Non-pigmented ciliary epithelial cell (primary cell): Measurements from ENCODE around the gene ENTPD8.

Source experiments
- DNase-seq: peaks from one replicate; pipeline ENCODE4 v3.0.0-alpha.2; 2010; ENCODE audit warnings: low read depth

ENTPD8 gene

DNA sequence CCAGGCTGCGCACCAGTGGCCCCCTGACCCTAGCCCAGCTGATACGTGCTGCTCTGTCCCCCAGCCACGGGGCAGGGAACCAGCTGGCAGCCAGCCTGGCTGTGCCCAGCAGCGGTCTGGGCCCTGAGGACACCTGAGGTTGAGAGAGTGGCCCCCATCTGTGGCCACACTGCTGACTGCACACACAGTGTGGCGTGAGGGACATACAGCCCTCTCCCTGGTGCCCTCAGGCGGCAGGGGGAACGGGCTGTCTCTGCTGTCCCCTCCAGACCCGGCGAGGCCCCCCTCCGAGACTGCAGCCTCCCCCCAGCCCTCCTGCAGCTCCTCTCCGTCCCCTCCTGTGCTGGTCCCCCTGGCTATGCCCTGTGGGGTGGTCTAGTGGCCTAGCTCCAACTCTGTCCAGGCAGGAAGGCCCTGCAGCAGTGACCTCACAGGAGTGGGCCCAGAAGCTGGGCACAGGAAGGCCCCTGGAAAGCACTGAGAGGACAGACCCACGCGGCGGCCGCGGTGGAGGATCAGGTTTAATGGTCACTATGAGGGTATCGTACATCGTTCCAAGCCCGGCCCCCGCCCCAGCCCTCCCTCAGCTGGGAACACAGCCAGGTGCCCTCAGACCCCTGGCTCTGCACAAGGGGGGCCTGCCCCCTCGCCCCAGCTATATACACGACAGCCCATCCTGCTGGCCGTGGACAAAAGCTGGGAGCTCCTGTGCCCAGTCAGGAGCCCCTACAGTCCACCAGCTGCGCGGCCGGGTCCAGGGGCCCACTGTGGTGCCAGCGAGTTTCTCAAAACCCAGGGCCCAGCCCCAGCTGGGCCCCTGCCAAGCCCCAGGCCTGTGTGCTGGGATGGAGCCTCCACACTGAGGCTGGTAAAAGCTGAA is 6.8 kb upstream of the ENTPD8 start:
- no peak for DNase-seq

DNA sequence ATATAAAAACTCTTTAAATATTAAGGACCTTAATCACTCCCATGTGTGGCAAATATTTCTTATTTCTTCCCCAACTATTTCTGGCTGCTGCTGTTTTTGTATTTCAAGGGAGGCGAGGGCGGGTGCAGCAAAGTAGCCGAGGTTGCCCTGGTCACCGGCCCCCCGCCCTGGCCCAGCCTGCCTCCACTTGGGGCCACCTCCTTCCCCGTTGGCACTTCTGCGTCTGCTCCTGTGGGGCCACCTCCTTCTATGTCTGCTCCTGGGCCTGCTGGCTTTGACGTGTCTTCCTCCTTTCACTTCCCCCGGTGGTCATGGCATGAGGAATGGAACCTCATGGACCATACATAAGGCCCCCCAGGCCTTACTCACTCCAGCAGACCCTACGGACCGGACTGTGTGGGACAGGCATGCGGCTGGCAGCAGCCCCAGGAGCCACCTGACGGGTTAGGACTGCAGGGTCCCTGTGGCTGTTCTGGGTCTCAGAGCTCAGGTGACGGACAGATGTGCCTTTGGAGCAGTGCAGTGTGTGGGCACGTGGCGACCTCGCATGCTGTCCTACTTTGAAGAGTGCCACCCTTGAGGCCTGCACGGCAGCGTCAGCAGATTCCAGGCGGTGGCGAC is 5.8 kb upstream of the ENTPD8 start:
- no peak for DNase-seq

DNA sequence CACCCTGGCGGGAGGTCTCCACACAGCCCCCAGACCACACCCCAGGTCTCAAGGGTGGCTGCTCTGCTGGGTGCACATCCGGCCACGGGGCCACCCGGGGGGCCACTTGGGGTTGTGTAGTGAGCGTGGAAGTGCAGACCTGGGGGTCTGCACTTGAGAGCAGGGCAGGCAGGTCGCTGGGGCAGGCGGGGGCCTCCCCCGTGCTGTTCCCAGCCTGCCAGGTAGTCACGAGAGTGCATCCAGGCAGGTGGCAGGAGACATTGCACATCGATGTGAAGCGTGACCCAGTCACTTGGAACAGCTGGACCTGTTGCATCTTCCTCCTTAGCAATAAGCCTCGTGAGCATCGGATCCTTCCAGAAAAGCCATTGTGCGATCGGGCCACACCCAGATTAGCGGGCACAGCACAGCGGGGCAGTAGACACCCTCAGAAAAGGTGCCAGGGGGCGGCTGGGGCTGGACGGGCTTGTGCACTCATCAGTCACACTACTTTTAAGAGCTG is 4.8 kb upstream of the ENTPD8 start:
- no peak for DNase-seq

DNA sequence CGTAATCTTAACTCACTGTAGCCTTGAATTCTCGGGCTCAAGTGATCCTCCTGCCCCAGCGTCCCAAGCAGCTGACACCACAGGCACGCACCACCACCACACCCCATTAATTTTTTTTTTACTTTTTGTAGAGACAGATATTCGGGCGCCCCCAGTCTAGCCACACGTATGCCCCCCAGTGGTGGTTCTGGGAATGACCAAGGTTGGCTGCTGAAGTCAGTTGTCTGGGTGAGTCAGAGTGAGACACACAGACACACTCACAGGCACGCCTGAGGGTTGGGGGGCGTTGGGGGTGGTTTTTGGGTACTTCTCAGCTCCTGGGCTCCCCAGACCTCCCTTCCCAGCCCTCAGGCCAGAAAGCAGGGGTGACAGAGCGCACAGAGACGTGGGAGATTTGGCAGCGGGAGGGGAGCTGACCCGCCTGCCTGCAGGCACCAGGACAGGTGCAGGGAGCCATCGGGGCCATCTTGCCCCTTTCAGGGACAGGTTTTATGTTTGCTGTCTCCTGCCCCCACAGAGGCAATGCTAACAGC is 4.2 kb upstream of the ENTPD8 start:
- no peak for DNase-seq

DNA sequence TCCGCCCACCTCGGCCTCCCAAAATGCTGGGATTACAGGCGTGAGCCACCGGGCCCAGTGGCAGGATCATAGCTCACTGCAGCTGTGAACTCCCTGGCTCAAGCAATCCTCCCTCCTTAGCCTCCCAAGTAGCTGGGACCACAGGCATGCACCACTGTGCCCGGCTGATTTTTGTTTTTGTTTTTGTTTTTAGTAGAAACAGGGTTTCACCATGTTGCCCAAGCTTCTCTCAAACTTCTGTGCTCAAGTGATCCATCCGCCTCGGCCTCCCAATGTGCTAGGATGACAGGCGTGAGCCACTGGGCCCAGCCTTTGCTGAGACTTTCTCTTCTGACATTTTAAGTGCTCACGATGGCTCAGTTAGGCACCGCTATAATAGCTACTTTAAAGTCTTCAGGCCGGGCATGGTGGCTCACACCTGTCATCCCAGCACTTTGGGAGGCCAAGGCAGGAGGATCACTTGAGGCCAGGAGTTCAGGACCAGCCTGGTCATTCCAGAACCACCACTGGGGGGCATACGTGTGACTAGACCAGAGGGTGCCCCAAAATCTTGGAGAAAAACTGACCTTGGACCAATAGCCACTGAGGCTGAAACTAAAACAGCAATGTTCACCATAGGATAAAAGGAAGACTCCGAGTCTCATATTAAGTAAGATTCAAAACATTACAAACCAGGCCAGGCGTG is 3.1 kb upstream of the ENTPD8 start:
- no peak for DNase-seq

DNA sequence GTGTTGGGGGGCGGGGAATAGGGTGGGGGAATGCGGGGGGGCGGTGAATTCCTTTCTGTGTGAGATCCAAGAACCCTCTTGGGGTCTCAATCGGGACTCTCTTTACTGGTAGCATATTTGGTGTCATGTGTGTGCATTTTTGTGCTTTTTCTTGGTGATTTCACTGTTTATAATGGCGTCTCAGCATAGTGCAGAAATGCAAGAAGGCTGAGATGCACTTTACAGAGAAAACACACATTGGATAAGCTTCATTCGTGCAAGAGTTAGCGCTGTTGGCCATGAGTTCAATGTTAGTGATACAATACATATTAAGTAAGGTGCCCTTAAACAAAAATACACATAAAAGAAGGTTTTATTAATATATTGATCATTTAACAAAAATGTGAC is 771 bp upstream of the ENTPD8 start:
- no peak for DNase-seq

DNA sequence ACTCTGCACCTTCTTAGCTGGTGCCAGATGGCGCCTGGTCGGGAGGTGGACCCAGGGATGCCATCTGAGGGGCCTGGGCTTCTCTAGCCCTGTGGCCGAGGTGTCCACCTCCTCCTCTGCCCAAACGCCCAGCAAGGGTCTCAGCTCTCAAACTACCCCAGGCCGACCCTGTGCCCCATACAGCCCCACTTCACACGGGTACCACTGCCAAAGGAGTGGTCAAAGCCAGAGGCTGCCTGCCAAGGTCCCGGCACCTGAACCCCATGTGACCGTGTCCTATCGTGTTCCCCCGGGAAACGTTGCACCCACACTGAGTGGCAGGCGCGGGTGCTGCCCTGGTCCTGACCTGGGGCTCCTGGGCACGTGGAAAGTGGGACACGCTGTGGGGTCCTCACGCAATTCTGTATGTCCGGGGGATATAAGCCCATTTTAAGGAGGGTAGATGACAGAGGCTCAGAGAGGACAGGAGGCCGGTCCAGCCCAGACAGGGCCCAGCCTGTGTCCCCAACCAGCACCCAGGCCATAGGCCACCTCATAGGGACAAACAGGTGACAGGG is 1.9 kb downstream of the ENTPD8 start:
- DNase-seq = no peak

DNA sequence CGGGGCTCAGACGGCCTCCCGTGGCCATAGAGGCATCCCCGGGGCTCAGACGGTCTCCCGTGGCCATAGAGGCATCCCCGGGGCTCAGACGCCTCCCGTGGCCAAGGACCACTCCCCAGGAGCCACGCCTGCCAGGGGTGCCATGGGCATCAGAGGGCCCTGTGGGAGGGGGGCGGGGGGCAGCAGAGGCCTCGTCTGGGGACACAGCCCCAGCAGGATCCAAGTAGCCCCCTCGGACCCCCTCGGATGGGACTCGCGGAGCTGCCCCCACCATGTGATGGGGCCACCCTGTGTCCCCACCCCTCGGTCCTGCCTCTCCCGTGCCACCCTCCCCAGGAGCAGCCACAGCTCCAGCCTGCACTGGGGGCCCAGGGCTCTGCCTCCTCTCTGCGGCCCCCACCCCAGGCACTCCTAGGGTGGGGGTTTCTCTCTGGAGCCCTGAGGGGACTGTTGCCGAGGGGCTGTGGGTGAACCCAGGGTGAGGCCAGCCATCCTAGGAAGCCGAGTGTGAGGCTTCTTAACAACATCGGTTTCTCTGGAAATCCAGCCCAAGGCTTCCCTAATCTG is 2.5 kb downstream of the ENTPD8 start:
- DNase-seq = no peak

DNA sequence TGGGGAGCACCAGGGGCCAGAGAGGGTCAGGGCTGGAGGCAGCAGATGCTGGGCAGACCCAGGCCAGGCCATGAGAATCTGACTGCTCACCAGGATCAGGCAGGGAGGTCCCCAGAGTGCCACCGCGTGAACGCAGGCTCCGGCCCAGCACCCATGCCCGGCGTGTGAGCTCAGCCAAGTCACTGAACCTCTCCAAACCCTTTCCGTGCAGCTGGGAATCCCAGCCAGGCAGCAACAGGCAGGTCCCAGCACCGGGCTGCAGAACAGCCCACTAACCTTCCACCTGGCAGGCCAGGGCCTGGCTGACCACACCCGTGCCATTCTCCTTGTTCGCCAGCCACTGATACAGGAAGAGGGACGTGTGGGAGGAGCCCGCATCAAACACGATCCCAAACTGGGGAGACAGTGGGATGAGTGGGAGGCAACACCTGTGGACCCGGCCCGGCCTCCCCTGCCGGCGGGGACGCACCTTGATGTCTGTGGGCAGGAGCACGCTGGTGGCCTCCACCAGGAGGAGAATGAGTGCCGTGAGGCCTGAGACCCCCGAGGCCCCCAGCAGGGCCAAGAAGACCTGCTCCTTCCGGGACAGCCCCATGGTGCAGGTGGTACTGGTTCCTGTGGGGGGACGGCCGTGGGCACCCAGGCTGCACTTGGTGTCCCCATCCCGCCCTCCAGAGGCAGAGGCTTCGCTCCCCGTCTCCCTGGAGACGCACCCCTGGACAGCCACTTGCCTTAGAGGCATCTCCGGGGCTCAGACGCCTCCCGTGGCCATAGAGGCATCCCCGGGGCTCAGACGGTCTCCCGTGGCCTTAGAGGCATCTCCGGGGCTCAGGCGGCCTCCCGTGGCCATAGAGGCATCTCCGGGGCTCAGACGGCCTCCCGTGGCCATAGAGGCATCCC is 3.2 kb downstream of the ENTPD8 start:
- no peak for DNase-seq

DNA sequence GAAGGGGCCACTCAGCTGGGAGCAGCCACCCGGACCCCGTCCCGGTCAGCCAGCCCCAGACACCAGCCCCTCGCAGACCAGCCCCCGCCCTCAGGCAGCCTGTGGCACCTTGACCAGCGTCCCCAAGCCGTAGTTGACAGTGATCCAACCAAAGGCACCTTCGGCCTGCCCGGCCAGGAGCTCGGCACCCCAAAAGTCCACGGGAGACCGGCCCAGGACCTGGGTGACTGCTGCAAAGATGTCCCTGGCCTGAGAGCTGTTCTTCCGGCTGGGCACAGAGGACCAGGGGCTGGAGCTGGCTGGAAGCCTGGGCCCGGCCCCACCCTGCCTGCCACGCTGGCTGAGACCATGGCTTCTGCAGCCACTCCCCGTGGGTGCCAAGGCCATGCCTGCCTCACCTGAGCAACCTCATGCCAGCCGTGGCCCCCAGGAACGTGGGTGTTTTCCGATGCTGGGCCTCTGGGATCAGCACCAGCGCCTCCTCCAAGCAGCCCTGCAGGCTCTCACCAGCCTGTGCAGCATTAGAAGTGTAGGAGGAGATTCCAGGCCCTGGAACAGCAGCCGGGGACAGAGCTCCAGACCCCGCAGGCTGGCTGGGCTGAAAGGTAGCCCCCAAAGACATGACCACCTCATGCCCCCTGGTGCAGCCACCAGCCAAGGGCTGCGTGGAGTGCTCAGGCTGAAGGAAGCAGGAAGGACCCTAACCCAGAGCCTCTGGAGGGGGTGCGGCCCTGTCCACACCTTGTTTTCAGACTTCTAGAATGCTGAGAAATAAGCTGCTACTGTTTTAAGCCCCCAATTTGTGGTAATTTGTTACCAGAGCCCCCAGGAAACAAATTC is 4.2 kb downstream of the ENTPD8 start:
- DNase-seq = no peak

DNA sequence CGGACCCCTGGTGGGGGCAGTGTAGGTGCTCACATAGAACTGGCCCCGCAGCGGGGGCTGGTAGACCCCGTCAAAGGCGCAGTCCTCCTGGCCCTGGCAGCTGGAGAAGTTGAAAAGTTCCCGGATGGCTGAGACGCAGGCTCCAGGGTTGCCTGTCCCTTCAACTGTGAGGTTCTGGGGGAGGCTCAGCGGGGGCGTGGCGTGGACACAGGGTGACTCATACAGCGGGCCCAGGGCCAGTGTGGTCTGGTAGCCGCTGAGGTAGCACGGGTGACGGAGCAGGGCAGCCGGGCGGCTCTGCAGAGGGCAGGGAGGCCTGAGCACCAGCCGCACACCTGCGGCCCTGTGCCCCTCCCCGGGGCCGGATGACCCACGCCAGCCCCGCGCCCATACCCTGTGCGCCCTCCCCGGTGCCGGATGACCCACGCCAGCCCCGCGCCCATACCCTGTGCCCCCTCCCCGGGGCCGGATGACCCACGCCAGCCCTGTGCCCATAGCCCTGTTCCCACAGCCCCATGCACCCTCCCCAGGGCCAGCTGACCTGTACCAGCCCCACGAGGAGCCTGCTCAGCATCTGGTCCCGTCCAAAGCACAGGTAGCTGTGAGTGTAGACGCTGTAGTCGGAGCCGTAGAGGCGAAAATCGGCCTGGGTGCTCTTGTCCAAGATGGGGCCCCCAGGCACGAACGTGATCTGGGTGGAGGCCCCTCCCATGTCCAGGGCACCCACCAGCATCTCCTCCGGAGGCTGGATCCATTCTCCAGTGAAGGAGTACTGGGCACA is 5.0 kb downstream of the ENTPD8 start:
- peak; percentile 43 for DNase-seq

DNA sequence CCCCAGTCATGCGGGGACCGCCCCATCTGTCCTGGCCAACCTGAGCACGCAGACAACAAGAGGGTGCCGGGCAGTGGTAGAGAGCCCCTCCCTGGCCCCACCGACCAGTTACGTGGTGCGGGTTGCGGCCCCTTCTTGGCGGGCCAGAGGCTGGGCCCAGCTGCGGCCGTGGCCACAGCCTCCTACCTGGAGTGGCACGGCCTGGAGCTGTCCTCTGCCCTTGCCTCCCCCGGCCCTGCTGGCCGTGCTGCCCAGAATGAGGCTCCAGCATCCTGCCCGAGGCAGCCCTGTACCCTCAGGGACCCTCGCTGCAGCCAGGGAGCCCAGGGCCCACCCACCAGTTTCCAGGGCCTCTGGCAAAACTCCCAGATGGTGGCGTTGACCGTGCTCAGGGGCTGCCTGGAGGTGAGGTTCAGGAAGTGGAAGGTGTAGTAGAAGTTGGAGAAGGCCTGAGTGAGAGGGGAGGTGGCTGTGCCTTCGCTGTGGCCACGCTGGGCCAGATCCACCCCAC is 5.7 kb downstream of the ENTPD8 start:
- no peak for DNase-seq

DNA sequence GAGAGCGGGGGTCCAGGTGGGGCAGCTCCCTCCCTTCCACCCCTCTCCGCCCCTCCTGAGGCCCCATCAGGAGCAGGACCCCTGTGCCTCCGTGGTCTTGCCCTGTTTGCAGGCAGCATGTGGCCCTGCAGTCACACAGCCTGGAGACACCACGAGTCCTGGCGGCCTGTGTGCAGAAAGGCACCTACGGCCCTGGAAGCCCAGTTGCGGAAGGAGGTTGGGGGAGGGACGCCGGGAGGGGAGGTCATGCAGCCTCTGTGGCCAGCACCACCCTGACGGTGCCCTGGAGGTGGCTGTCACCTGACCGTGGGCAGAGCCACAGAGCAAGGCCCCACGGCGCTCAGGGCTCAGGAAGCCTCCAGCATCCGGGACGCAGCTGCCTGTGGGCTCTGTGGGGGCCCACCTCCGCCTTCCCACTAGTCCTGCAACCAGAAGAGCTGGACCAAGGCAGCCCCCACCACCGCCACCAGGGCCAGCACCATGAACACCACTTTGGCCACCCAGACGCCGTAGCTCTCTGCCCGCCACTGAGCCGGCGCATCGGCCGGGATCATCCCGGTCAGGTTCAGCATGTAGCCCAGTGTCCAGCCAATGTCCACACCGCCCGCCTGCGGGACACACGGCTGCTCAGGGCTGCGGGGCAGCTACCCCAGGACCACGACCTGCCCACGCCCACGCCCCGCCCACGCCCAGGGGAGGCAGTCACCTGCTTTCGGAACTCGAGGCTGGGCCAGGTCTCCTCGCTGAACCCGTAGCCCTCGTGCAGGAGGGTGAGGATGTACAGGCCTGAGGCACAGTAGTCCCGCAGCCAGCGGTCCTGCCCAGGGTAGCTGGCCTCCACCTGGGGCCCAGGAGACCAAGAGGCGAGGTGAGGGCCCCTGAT is 6.4 kb downstream of the ENTPD8 start:
- no peak for DNase-seq

DNA sequence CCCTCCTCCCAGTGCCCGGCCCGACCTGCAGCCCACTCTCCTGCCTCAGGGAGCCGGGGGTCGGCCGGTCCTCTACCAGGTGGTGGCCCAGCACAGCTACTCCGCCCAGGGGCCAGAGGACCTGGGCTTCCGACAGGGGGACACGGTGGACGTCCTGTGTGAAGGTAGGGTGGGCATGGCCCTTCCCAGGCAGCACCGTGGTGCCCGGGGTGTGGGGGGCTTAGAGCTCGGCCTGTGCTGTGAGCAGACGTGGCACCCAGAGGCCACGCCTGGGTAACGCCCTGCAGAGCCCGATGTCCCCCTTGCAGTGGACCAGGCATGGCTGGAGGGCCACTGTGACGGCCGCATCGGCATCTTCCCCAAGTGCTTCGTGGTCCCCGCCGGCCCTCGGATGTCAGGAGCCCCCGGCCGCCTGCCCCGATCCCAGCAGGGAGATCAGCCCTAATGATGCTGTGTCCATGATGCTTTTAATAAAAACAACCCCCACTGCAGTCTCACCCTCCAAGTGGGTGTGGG is 7.2 kb downstream of the ENTPD8 start:
- no peak for DNase-seq

DNA sequence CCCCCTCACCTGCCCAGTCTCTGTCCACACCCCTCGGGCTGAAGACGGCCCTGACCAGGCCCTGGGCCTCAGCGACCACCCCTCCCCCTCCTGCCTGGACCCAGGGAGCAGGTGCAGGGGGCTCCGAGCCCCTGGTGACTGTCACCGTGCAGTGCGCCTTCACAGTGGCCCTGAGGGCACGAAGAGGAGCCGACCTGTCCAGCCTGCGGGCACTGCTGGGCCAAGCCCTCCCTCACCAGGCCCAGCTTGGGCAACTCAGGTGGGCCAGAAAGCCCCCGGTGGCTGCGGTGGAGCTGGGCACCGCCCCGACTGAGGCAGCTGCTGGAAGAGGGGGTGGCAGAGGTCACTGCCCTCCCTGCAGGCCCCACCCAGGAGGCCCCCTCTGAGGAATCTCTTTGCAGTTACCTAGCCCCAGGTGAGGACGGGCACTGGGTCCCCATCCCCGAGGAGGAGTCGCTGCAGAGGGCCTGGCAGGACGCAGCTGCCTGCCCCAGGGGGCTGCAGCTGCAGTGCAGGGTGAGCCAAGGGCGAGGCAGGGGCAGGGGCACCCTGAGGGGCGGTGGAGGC is 7.7 kb downstream of the ENTPD8 start:
- no peak for DNase-seq

DNA sequence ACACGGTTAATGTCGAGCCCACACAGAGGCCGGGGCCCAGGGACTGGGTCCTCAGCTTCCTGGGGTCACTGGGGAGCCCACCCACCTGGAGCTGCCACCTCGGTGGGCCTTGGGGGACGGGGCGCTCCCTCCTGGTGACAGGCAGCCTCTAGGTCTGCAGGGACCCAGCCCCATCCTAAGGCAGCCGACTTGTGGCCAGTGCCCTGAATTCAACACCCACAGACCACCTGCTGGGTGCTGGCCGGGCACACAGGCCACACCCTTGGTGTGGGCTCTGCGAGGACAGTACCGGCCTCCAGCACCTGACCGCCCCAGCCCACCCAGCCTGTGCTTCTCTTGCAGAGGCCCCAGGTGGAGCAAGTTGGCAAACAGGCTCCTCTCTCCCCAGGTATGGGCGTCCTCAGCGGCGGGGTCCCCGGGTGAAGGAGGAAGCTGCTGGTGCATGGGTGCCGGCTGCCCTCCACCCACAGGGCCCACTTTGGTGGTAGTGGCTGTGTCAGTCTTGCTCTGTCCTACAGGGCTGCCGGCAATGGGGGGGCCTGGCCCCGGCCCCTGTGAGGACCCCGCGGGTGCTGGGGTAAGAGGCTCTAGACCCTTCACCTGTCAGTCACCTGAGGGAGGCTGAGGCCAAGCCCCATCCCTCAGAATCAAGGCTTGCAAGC is 8.3 kb downstream of the ENTPD8 start:
- DNase-seq = no peak

DNA sequence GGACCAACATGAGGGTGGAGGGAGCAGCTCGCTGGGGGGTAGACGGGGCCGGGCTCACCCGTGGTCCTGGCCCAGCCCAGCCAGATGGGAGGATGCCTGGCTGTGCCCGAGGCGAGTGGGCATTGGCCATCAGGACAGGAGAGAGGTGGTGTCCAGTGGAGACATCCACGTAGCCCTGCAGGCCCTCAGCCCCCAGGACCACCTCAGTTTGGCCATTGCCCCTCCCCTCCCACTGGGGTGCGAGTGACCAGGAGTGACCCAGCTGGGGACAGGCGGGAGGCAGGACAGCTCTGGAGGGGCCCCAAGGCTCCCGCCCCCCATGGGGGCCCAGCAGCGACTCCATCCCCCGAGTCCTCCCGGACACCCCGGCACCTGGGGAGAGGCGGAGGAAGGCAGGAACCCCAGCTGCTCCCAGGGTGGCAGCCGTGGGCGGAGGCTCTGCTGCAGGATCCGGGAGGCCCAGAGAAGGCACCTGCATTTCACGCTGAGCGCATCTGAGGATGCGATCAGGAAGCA is 9.7 kb downstream of the ENTPD8 start:
- DNase-seq = no peak
